Suppressor macrophage treated with lipopolysaccharide for 4 hours (primary cell): ENCODE measurements around the gene ERP29.

ENCODE experiments used
- DNase-seq: peaks from one replicate; pipeline ENCODE4 v3.0.0-alpha.2; 2020

Gene ERP29

GRCh38 chr12:112049351-112049750 is 36.1 kb downstream of the ERP29 start:
- DNase-seq, result no peak

GRCh38 chr12:112061137-112061536 is 47.9 kb downstream of the ERP29 start:
- no peak for DNase-seq

- no peak for DNase-seq
Observed at GRCh38 chr12:112063273-112063672, 50.0 kb downstream of the ERP29 start.

- DNase-seq, result no peak
Observed at GRCh38 chr12:112066566-112066965, 53.3 kb downstream of the ERP29 start.
